OCI-LY3 (cell line): ENCODE measurements around the gene ITPKA.
"Not testable (repeated sequence)": the region's sequence is repeated elsewhere in the genome, so short reads cannot be mapped to it uniquely, and the experiment has no call there.

Source experiments
- H2AFZ ChIP-seq: fragments of 200-600, 300-600 bp; shearing (Covaris generic); 2 replicates; pipeline ENCODE4 v1.6.0; 2014; ENCODE audit warnings: antibody characterized with exemption, low read depth, low read length
- H3K27ac ChIP-seq: fragments of 200-600, 300-600 bp; sonication (generic); 2 replicates; pipeline ENCODE4 v1.5.1; 2014; ENCODE audit warnings: mild to moderate bottlenecking, low read length, moderate library complexity, mixed read lengths
- H3K27me3 ChIP-seq: fragments of 200-600, 300-600 bp; sonication (generic); 2 replicates; pipeline ENCODE4 v1.6.1; 2014; ENCODE audit warnings: low read depth, low read length, mixed read lengths
- H3K36me3 ChIP-seq: fragments of 200-600, 300-600 bp; sonication (generic); replicated peaks from 2 replicates; pipeline ENCODE3; 2014; ENCODE audit warnings: low read depth, low read length, mixed read lengths
- H3K4me1 ChIP-seq: fragments of 300-600, 200-600 bp; sonication (generic); 2 replicates; pipeline ENCODE4 v1.6.1; 2014; ENCODE audit warnings: low read length, mixed read lengths
- H3K4me2 ChIP-seq: fragments of 200-600, 300-600 bp; sonication (generic); 2 replicates; pipeline ENCODE4 v1.6.1; 2014; ENCODE audit warnings: low read length, mixed read lengths
- H3K4me3 ChIP-seq: fragments of 300-600, 200-600 bp; sonication (generic); 2 replicates; pipeline ENCODE4 v1.5.1; 2014; ENCODE audit warnings: antibody characterized with exemption, mild to moderate bottlenecking, low read length, moderate library complexity
- H3K79me2 ChIP-seq: fragments of 300-600, 200-600 bp; shearing (Covaris generic); 2 replicates; pipeline ENCODE4 v1.6.1; 2014; ENCODE audit warnings: mild to moderate bottlenecking, low read length, mixed read lengths
- H3K9ac ChIP-seq: fragments of 300-600, 200-600 bp; shearing (Covaris generic); 2 replicates; pipeline ENCODE4 v1.6.0; 2014; ENCODE audit warnings: mild to moderate bottlenecking, low read length, moderate library complexity
- H3K9me3 ChIP-seq: fragments of 200-600, 300-600 bp; shearing (Covaris generic); 2 replicates; pipeline ENCODE4 v1.6.1; 2014; ENCODE audit warnings: low read length, mixed read lengths; ENCODE audit not compliant: insufficient read depth
- H4K20me1 ChIP-seq: fragments of 200-600, 300-600 bp; sonication (generic); 2 replicates; pipeline ENCODE4 v1.6.1; 2016; ENCODE audit warnings: low read length, mixed read lengths; ENCODE audit not compliant: insufficient read depth
- EZH2phosphoT487 ChIP-seq: fragments of 200-600 bp; shearing (Covaris generic); IDR thresholded peaks from 2 replicates; pipeline ENCODE4 v1.6.1; 2018; ENCODE audit warnings: antibody characterized with exemption, mixed run types, low read depth
- TF ChIP-seq, protein P1 (sequence below): fragments of 200-600, 300-600 bp; sonication (generic); IDR thresholded peaks from 2 replicates; pipeline ENCODE4 v1.5.1; 2014; ENCODE audit warnings: antibody characterized with exemption, low read length, low read depth

The ITPKA gene

DNA sequence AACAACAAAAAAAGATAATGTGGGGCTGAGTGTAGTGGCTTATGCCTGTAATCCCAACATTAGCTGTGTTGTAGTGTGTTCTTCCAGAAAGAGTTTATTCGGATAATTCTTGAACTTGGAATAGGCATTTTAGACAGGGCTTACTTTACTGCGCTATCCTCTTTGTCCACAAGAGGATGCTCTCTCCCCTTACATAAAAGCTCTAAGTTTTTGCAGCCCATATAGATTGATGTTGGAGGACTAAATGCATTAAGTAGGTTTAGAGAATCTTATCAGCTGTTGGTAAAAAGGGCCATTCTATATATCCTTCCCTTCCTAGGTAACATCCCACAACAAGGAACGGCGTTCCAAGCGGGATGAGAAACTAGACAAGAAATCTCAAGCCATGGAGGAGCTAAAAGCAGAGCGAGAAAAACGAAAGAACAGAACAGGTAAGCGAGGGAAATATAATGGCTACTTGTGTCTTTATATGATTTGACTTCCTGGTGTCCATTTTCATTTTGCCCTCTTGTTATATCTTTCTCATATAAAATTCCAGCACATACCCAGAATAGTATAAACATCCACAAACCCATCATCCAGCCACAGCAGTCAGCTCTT is 27.8 kb upstream of the ITPKA start:
- H4K20me1 ChIP-seq = no peaks in the 10 kb centered on the region
- H3K9me3 ChIP-seq = no peaks in the 10 kb centered on the region
- no peak overlapping the region for H3K4me3 ChIP-seq
- H3K36me3 ChIP-seq = peaks cover 33% of the 10 kb centered on the region
- no peak overlapping the region for H3K9ac ChIP-seq
- H2AFZ ChIP-seq = no peak overlapping the region
- TF ChIP-seq, protein P1, sequence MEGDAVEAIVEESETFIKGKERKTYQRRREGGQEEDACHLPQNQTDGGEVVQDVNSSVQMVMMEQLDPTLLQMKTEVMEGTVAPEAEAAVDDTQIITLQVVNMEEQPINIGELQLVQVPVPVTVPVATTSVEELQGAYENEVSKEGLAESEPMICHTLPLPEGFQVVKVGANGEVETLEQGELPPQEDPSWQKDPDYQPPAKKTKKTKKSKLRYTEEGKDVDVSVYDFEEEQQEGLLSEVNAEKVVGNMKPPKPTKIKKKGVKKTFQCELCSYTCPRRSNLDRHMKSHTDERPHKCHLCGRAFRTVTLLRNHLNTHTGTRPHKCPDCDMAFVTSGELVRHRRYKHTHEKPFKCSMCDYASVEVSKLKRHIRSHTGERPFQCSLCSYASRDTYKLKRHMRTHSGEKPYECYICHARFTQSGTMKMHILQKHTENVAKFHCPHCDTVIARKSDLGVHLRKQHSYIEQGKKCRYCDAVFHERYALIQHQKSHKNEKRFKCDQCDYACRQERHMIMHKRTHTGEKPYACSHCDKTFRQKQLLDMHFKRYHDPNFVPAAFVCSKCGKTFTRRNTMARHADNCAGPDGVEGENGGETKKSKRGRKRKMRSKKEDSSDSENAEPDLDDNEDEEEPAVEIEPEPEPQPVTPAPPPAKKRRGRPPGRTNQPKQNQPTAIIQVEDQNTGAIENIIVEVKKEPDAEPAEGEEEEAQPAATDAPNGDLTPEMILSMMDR = peak; percentile 87
- no peak for TF ChIP-seq EZH2phosphoT487
- no peaks in the 10 kb centered on the region for H3K79me2 ChIP-seq
- no peaks in the 10 kb centered on the region for H3K27me3 ChIP-seq
- H3K27ac ChIP-seq = no peak overlapping the region
- H3K4me2 ChIP-seq = no peak overlapping the region
- no peaks in the 10 kb centered on the region for H3K4me1 ChIP-seq

DNA sequence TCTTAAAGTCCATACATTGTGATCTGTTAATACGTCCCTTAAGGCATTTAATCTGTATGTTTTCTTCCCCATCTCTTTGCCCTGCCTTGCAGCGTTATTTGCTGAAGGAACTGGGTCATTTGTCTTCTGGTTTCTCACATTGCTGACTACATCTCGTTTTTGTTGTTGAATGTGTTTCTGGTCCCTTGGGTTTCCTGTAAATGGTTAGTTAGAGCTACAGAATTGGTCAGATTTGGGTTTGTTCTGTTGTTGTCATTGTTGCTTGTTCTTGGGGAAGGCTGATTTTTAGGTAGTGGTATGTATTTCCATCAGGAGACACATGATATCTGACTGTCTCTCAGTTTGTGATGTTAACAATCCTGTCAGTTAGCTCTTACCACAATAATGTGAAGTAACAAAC is 27.0 kb upstream of the ITPKA start:
- no peaks in the 10 kb centered on the region for H4K20me1 ChIP-seq
- no peak overlapping the region for H3K4me2 ChIP-seq
- no peak overlapping the region for H3K27ac ChIP-seq
- H3K36me3 ChIP-seq = peaks cover 38% of the 10 kb centered on the region
- H3K79me2 ChIP-seq = no peaks in the 10 kb centered on the region
- TF ChIP-seq, protein P1 = no peak
- TF ChIP-seq EZH2phosphoT487 = no peak
- H3K27me3 ChIP-seq = no peaks in the 10 kb centered on the region
- H3K4me1 ChIP-seq = no peaks in the 10 kb centered on the region
- no peak overlapping the region for H2AFZ ChIP-seq
- H3K4me3 ChIP-seq = no peak overlapping the region
- H3K9me3 ChIP-seq = no peaks in the 10 kb centered on the region
- H3K9ac ChIP-seq = no peak overlapping the region

DNA sequence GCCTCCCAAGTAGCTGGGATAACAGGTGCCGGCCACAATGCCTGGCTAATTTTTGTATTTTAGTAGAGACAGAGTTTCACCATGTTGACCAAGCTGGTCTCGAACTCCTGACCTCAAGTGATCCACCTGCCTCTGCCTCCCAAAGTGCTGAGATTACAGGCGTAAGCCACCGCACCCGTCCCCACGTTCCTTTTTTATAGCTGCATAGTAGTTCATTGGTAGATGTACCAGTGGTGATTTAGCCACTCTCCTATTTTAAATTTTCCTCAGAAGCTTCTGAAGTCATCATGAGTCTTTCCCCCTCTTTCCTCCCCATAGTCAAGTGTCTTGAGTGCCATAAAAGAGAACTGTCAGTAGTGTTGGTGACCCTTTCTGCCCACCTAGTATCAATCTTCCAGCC is 24.0 kb upstream of the ITPKA start:
- not testable (repeated sequence) for H3K27ac ChIP-seq, H3K4me1 ChIP-seq, H2AFZ ChIP-seq, H4K20me1 ChIP-seq, H3K79me2 ChIP-seq, H3K4me3 ChIP-seq, H3K4me2 ChIP-seq, H3K9ac ChIP-seq, H3K27me3 ChIP-seq, H3K9me3 ChIP-seq
- peaks cover 31% of the 10 kb centered on the region for H3K36me3 ChIP-seq

DNA sequence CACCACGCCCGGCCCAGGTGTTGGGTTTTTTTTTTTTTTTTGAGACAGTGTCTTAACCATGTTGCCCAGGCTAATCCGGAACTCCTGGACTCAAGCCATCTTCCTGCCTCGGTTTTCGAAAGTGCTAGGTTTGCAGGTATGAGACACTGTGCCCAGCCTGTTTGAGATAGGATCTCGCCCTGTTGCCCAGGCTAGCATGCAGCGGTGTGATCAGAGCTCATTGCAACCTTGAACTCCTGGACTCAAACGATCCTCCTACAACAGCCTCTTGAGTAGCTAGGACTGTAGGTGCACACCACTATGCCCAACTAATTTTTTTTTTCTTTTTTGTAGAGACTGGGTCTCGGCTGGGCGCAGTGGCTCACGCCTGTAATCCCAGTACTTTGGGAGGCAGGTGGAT is 20.3 kb upstream of the ITPKA start:
- H3K36me3 ChIP-seq = peaks cover 49% of the 10 kb centered on the region
- H3K4me1 ChIP-seq = no peaks in the 10 kb centered on the region
- H3K9ac ChIP-seq = no peak overlapping the region
- H3K4me2 ChIP-seq = no peak overlapping the region
- no peak overlapping the region for H3K4me3 ChIP-seq
- no peaks in the 10 kb centered on the region for H4K20me1 ChIP-seq
- no peaks in the 10 kb centered on the region for H3K27me3 ChIP-seq
- H3K9me3 ChIP-seq = no peaks in the 10 kb centered on the region
- TF ChIP-seq, protein P1 = no peak
- no peak for TF ChIP-seq EZH2phosphoT487
- H3K27ac ChIP-seq = no peak overlapping the region
- no peak overlapping the region for H2AFZ ChIP-seq
- no peaks in the 10 kb centered on the region for H3K79me2 ChIP-seq

DNA sequence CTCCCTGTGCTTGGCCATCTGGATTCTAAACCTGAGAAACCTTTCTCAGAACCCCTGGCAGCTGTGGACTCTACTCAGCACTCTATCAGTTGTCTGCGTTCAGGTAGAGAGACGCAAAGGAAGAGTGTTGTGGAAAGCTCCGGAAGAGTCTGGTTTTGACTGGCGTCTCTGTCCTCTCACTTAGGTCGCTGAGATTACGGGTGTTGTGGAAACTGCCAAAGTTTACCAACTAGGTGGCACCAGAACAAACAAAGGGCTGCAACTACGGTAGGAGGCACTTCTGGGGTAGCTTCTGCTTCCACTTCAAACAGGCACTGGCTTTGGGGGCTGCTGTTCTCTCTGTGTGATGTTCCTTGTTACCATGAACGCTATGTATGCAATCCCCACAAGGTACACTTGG is 19.2 kb upstream of the ITPKA start:
- peaks cover 57% of the 10 kb centered on the region for H3K36me3 ChIP-seq
- H4K20me1 ChIP-seq = no peaks in the 10 kb centered on the region

More for the DNA sequence above, 19.2 kb upstream of the ITPKA start:
- Histone ChIP-seq H2AFZ (no peak overlapping the region), H3K27me3 (no peaks in the 10 kb centered on the region), H3K4me2 (no peak overlapping the region), H3K27ac (no peak overlapping the region), H3K4me3 (no peak overlapping the region), H3K79me2 (no peaks in the 10 kb centered on the region), H3K4me1 (no peaks in the 10 kb centered on the region), H3K9ac (no peak overlapping the region), H3K9me3 (no peaks in the 10 kb centered on the region)
- TF ChIP-seq, protein P1 = no peak
